GM21619 (cell line): ENCODE measurements around the gene RFTN1.
"Not testable (repeated sequence)": the region's sequence is repeated elsewhere in the genome, so short reads cannot be mapped to it uniquely, and the experiment has no call there.

Source experiments
- ATAC-seq: cut with Tn5 transposase; IDR thresholded peaks from one replicate; pipeline ENCODE4 v1.9.1; 2021; ENCODE audit not compliant: unreplicated experiment

The RFTN1 gene

DNA sequence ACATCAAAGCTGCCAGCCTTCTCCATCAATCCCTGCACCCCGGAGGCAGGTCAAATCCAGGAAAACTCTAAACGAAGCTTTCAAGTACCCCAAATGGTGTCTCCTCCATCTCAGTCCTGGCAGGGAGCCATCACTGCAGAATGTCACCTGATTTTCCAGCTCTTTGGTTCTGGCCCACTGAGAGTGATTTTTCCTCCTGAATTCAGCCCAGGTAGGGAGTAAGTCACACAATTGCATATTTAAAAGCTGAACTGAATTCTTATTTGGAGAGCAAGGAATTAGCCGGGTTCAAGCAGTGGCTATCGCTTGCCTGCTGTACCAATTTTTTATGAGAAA is 5.3 kb downstream of the RFTN1 start:
- no peak for ATAC-seq

DNA sequence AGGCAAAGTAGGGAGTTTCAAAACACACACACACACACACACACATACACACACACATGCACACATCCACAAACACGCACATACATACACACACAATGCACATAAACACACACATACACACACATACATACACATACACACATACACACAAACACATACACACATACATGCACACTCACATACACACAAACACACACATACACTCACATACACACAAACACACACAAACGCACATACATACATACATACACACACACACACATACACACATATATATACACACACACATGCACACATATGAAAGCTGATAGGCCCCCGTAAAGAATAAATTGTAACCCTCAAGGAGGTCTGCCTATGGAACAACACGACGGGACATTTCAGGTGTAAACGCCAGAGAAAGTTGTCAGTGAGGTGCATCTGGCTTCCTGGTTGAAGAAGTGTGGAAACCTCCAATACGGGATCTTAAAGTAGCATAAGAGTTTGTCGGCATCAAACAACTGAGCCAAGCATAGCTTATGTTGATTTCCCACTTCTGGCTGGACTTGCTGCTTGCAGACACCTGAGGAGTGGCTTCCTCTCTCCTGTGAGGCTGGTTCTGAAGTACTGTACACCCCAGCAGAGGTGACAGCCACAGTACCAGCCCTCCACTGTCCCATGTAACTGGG is 5.8 kb downstream of the RFTN1 start:
- ATAC-seq = no peak

GRCh38 chr3:16506884-16507577 is 6.5 kb downstream of the RFTN1 start:
- ATAC-seq = no peak

DNA sequence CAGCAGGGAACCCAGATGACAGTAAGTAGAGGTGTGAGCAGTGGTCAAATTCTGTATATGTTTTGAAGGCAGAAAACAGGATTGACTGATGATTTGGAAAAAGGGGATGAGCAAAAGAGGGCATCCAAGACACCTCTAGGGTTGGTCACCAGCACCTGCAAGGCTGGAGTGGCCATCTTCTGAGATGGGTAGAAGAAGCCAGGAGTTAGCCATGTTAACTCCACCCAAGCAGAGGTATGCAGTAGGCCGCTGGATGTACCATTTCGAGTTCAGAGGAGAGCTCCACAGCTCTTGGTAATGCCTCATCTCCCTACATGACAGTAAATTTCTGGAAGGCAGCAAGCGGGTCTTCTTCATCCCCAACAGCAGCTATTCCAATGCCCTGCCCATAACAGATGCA is 7.0 kb downstream of the RFTN1 start:
- no peak for ATAC-seq

GRCh38 chr3:16504692-16505091 is 8.8 kb downstream of the RFTN1 start:
- ATAC-seq = no peak

DNA sequence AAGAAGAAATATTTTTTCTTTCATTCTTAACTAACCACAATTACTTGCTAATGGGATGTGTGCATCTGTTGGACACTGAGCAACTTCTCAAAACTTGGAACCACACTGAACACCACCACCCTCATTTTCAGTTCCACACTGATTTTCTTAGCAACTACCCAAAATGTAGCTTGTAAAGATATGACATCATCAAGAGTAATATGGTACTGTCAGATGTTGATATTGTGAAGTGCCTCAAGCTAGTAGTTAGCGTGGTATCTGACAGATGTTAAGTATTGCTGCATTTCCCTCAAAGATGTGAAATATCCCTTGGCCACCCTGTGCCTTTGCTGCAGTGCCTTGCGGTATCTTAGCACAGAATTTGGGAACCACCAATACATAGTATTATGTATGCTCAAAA is 9.3 kb downstream of the RFTN1 start:
- ATAC-seq = peak; percentile 80

DNA sequence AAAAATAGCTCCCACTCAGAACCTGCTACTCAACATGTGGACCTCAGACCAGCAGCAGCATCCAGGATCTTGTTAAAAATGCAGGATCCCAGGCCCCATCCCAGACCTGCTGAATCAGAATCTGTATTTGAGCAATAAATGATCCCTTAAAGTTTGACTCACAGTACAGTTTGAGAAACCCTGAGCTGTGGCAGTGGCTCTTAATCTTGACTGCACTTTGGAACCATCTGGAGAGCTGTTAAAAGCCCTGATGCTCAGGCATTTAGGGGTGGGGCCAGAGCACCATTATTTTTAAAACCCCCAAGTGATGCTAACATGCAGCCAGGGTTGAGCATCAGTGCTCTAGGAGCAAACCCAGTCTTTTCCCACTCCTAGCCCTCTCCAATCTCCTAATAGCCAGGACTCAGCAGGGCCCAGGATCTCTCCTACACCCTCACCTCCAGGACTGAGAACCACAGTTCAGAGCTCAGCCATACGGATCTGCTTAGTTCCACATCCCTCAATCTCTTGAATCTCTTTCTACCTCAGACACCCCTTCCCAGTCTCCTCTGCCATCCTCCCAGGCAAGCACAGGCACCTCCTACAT is 10.2 kb downstream of the RFTN1 start:
- no peak for ATAC-seq

DNA sequence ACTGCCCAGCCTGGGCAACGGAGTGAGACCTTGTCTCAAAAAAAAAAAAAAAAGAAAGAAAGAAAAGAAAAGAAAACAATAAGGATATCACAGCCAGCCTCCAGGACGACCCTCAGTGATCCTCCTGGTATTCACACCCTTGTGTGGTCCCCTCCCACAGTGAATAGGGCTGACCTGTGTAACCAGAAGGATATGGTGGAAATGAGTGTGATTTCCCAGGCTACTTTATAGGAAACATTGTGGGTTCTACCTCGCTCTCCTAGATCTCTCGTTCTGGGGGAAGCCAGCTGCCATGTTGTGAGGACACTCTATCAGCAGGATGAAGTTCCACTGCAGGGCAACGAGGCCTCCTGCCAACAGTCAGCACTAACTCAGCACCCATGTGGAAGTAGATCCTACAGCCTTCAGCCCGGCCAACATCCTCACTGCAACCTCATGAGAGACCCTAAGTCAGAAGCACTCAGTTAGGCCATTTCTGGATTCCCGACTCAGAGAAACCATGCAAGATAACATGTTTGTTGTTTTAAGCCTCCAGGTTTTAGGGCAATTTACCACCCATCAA is 11.1 kb downstream of the RFTN1 start:
- ATAC-seq = no peak

DNA sequence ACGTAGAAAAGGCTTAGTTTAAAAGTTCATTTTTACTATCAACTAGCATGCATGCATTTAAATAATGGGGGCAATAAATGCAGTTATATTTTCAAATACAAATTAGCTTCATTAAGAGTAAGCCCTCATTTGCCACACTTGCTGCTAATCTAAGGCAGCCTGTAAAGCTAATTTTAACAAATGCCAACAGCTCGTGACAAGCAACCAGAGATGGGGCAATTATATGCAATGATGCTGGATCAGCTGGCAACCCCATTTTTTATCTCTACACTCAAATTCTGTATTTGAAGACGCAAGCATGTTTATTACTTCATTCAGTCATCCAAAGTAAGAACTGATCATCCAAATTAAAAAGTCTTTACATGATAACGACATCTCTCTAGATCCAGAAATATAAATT is 12.1 kb downstream of the RFTN1 start:
- ATAC-seq = no peak

DNA sequence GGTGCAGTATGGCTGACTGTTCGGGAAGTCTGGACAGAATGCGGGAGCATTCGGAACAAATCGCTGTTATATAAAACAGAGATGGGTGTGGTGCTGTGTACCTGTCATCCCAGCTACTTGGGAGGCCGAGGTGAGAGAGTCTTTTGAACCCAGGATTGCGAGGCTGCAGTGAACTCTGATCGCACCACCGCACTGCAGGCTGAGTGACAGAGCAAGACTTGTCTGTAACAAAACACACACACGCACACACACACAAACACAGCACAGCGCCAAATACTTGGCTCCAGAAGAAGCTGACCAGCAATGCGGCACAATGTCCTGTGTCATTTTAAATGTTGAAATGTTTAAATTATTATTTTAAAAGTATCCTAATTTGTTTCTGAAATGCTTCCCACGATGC is 12.6 kb downstream of the RFTN1 start:
- ATAC-seq = no peak

DNA sequence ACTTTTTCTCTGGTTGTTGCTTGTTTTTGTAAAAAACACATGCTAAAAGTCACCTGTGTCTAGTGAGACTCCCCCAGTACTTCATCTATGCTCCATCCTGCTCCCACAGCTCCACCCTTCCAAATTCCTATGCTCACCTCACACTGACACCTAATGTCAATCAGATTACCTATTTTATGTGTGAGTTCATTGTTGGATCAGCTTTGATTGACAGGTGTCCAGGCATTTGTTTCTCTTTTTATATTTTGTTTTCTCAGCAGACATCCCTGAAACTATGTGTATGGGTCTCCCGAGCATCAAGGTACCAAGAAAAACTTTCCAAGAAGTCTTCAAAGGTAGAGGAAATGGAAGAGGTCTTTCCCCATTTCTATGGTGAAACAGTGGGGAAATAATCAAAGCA is 13.4 kb downstream of the RFTN1 start:
- ATAC-seq = no peak

GRCh38 chr3:16499351-16499750 is 14.1 kb downstream of the RFTN1 start:
- ATAC-seq = no peak

GRCh38 chr3:16498130-16498890 is 15.2 kb downstream of the RFTN1 start:
- ATAC-seq = no peak

DNA sequence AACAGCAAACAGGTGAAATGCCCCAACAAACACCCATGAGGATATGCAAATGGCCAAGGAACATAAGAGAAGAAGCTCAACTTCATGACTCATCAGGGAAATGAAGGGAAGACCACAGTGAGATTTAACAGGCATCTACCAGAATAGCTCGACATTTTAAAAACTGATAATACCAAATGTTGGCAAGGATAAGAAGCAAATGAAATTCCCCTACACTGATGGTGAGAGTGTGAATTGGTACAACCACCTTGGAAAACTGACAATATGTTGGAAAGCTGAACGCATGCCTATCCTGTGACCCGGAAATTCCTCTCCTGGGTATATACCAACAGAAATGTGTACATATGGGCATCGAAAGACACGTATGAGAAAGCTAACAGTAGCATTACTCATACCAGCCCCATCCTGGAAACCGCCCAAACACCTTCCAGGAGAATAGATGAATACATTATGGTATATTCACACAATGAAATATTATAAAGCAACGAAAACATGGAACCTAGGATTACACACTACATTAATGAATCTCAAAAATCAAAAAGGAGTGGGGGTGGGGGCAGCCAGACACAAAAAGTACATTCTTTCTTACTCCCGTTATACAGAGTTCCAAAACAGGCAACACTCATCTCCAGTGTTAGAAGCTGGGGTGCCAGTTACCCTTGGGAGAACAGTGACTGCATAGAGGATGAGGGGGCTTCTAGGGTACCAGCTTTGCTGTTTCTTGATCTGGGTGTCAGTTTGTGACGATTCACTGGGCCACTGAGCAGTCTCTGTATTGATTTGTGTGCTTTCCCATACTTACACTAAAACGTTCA is 16.9 kb downstream of the RFTN1 start:
- ATAC-seq = peak; percentile 71

GRCh38 chr3:16496008-16496407 is 17.5 kb downstream of the RFTN1 start:
- peak; percentile 30 for ATAC-seq

DNA sequence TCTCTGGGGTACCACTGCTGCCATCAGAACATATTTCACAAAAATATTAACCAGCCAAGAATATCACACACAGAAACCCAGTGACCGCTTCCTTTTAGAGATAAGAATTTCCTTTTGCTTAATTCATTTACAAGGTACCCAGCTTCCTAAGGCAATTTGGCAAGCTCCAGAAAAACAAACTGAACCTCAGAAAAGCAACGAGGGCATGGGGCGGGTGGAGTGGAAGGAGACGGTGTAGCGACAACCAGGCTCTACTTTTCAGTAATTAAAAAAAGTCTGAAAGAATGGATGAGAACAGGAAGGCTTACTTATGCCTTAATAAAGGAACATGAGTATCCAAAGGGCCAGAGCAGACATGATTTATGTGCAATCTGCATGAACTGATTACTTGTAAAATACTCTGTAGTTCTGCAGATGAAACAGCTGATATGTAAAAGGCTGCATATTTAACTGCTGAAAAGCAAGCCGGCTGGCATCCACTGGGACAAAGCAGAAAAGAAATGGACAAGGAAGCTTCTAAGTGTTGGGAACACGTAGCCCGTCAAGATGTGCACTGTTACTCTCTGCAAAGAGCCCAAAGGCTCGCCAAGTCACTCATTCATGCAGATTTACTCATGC is 18.6 kb downstream of the RFTN1 start:
- no peak for ATAC-seq

GRCh38 chr3:16494094-16494493 is 19.4 kb downstream of the RFTN1 start:
- no peak for ATAC-seq

DNA sequence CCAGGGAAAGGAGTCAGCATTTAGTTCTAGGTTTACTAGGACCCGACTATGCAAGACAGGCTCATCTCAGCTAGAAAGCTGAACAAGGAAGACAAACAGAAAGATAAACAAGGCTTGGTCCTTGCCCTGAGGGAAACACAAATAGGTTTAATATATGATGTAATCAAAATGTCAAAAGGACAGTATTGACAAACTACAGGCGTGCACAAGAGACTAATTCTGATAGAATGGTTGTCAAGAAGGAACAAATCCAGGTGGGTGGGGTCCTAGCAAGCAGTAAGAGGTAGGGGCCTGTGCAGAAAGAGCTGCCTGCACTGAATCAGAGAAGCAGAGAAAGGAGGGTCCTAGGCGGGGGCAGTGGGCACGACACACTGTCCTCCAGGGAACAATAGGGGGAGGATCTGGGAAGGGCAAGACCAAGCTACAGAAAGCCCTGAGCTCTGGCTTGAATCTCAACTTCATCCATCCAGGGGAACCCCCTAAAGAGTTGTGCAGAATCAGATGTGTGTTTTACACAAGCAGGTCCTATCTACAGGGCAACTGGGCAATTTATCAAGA is 23.4 kb downstream of the RFTN1 start:
- ATAC-seq = no peak

DNA sequence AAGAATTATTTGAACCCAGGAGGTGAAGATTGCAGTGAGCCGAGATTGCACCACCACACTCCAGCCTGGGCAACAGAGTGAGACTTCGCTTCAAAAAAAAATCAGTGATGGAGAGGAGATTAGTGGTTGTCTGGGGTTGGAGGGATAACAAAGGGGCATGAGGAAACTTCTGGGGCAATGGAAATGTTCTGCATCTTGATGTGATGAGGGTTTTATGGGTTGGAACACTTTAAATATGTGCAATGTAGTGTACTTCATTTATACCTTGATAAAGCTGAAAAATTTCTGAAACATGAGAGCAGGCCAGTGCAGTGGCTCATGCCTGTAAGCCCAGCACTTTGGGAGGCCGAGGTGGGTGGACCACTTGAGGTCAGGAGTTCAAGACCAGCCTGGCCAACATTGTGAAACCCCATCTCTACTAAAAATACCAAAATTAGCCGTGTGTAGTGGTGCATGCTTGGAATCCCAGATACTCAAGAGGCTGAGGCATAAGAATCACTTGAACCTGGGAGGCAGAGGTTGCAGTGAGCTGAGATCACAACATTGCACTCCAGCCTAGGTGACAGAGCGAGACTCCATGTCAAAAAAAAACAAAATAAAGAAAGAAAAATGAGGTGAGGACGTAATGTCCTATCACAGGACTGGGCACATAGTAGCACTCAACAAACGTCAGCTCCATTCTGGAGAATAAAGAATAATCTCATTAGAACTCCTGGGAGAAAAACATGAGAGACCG is 24.0 kb downstream of the RFTN1 start:
- not testable (repeated sequence) for ATAC-seq
